H1 (cell line): ENCODE data around the gene SKA3. TPM values are rescaled to one million over a fixed set of nuclear protein-coding genes. Genes with fewer than 3 reads are reported as not detected.

Experiments used
- CTCF ChIA-PET: fragments of 300-600 bp; sonication (Branson Sonifier 250); formaldehyde crosslinking; loops from one replicate; lab custom pipeline; 2021; ENCODE audit not compliant: partially characterized antibody; lab: Charles Lee
- POLR2A ChIA-PET: fragments of 300-600 bp; sonication (Branson Sonifier 250); formaldehyde crosslinking; loops from one replicate; lab custom pipeline; 2021; ENCODE audit warnings: inconsistent platforms; ENCODE audit not compliant: partially characterized antibody; lab: Charles Lee
- DNase-seq, 2 experiments: peaks; one replicate each; pipeline versions ENCODE4 v3.0.0 to v3.0.0-alpha.2; 2010 to 2022; ENCODE audit warnings: low spot score in 2 of 2, low read depth in 1 of 2, mixed read lengths in 1 of 2
- FAIRE-seq: peaks from 2 replicates; lab custom pipeline; 2011; peaks lifted over from hg19 to GRCh38; lab: Jason Lieb, UNC
- H2AFZ ChIP-seq: 2 replicates; pipeline ENCODE4 v1.8.1; 2012; ENCODE audit warnings: low read length, inconsistent platforms
- H2AK5ac ChIP-seq: 2 replicates; pipeline ENCODE4 v1.6.1; 2013; ENCODE audit warnings: low read depth, low read length
- H2BK120ac ChIP-seq: replicated peaks from 2 replicates; pipeline ENCODE3; 2013; ENCODE audit warnings: low read depth, low read length, inconsistent platforms
- H2BK12ac ChIP-seq: 2 replicates; pipeline ENCODE4 v1.6.1; 2013; ENCODE audit warnings: low read depth, low read length
- H2BK15ac ChIP-seq: 2 replicates; pipeline ENCODE4 v1.6.1; 2013; ENCODE audit warnings: low read length
- H2BK20ac ChIP-seq: 2 replicates; pipeline ENCODE4 v1.6.1; 2013; ENCODE audit warnings: low read length
- H2BK5ac ChIP-seq: 2 replicates; pipeline ENCODE4 v1.6.1; 2013; ENCODE audit warnings: low read depth, low read length
- H3K14ac ChIP-seq: 2 replicates; pipeline ENCODE4 v1.6.1; 2013; ENCODE audit warnings: inconsistent platforms; ENCODE audit not compliant: insufficient read length
- H3K18ac ChIP-seq: 2 replicates; pipeline ENCODE4 v1.6.1; 2013; ENCODE audit warnings: low read length; ENCODE audit errors: extremely low read depth
- H3K23ac ChIP-seq: 2 replicates; pipeline ENCODE4 v1.6.1; 2013; ENCODE audit warnings: inconsistent platforms; ENCODE audit not compliant: insufficient read length
- H3K23me2 ChIP-seq: 2 replicates; pipeline ENCODE4 v1.6.1; 2013; ENCODE audit warnings: low read depth, low read length
- H3K27ac ChIP-seq: 2 replicates; pipeline ENCODE4 v1.6.1; 2011; ENCODE audit warnings: low read depth, low read length, inconsistent platforms
- H3K27me3 ChIP-seq, 4 experiments: replicated peaks in 1 of 4; 1 replicate in 1 of 4; 2 replicates in 3 of 4; pipeline versions ENCODE4 v1.6.1 to v1.8.1; 2011 to 2013; ENCODE audit warnings: low read length in 3 of 4, mild to moderate bottlenecking in 3 of 4, inconsistent platforms in 2 of 4, mixed read lengths in 2 of 4, moderate library complexity in 1 of 4; ENCODE audit not compliant: control insufficient read depth in 3 of 4, insufficient read depth in 3 of 4; ENCODE audit errors: extremely low read depth in 1 of 4
- H3K36me3 ChIP-seq, 4 experiments: 2 replicates each; pipeline versions ENCODE4 v1.6.1 to v1.8.1; 2011 to 2013; ENCODE audit warnings: mild to moderate bottlenecking in 4 of 4, low read length in 3 of 4, moderate library complexity in 2 of 4, control low read depth in 1 of 4, inconsistent platforms in 1 of 4; ENCODE audit not compliant: insufficient read depth in 4 of 4, control insufficient read depth in 2 of 4
- H3K4ac ChIP-seq: replicated peaks from 2 replicates; pipeline ENCODE3; 2013; ENCODE audit warnings: low read length, low read depth, mixed read lengths, inconsistent platforms; ENCODE audit not compliant: insufficient read length
- H3K4me1 ChIP-seq, 4 experiments: replicated peaks in 1 of 4; 1 replicate in 1 of 4; 2 replicates in 3 of 4; pipeline versions ENCODE4 v1.6.1 to v1.8.1; 2011 to 2013; ENCODE audit warnings: low read length in 3 of 4, inconsistent platforms in 2 of 4, mixed read lengths in 1 of 4; ENCODE audit not compliant: insufficient read depth in 4 of 4, control insufficient read depth in 3 of 4
- H3K4me2 ChIP-seq, 2 experiments: 2 replicates each; pipeline versions ENCODE4 v1.6.1 to v1.8.1; 2011 to 2013; ENCODE audit warnings: low read depth in 2 of 2, low read length in 2 of 2, control low read depth in 1 of 2, inconsistent platforms in 1 of 2, mild to moderate bottlenecking in 1 of 2; ENCODE audit not compliant: insufficient read depth in 1 of 2
- H3K4me3 ChIP-seq, 4 experiments: fragments of 200-600, 300-600 bp in 1 of 4; sonication (generic), shearing (Covaris generic), sonication (Bioruptor Twin) in 1 of 4; 2 replicates each; pipeline versions ENCODE4 v1.5.1 to v1.8.1; 2011 to 2016; ENCODE audit warnings: low read length in 4 of 4, low read depth in 3 of 4, control low read depth in 2 of 4, inconsistent platforms in 2 of 4, mild to moderate bottlenecking in 2 of 4, mixed read lengths in 1 of 4, moderate library complexity in 1 of 4; ENCODE audit not compliant: insufficient read depth in 2 of 4; ENCODE audit errors: extremely low read depth in 1 of 4
- H3K56ac ChIP-seq: replicated peaks from 2 replicates; pipeline ENCODE3; 2013; ENCODE audit warnings: low read depth, mild to moderate bottlenecking, mixed read lengths, low read length, inconsistent platforms; ENCODE audit not compliant: insufficient read length
- H3K79me1 ChIP-seq: 2 replicates; pipeline ENCODE4 v1.6.1; 2013; ENCODE audit warnings: low read depth, low read length, control low read depth
- H3K79me2 ChIP-seq, 2 experiments: 2 replicates each; pipeline versions ENCODE4 v1.6.1 to v1.8.1; 2012 to 2013; ENCODE audit warnings: low read length in 2 of 2, mild to moderate bottlenecking in 2 of 2, inconsistent platforms in 1 of 2; ENCODE audit not compliant: insufficient read depth in 2 of 2, control insufficient read depth in 1 of 2
- H3K9ac ChIP-seq, 4 experiments: replicated peaks in 1 of 4; 1 replicate in 1 of 4; 2 replicates in 3 of 4; pipeline versions ENCODE4 v1.6.1 to v1.8.1; 2011 to 2013; ENCODE audit warnings: low read depth in 3 of 4, low read length in 3 of 4, control low read depth in 2 of 4, mild to moderate bottlenecking in 2 of 4, moderate library complexity in 2 of 4, inconsistent platforms in 1 of 4; ENCODE audit errors: extremely low read depth in 1 of 4
- H3K9me3 ChIP-seq, 2 experiments: 2 replicates each; pipeline versions ENCODE4 v1.6.1 to v1.8.1; 2012 to 2013; ENCODE audit warnings: mild to moderate bottlenecking in 2 of 2, moderate library complexity in 2 of 2, control low read depth in 1 of 2, inconsistent platforms in 1 of 2, low read depth in 1 of 2, low read length in 1 of 2, mixed read lengths in 1 of 2; ENCODE audit not compliant: insufficient read depth in 2 of 2
- H4K20me1 ChIP-seq, 2 experiments: replicated peaks in 1 of 2; 2 replicates each; pipeline versions ENCODE3 to v1.8.1; 2011 to 2013; ENCODE audit warnings: inconsistent platforms in 2 of 2, low read length in 2 of 2, mild to moderate bottlenecking in 1 of 2; ENCODE audit not compliant: insufficient read depth in 2 of 2, control insufficient read depth in 1 of 2
- H4K5ac ChIP-seq: 2 replicates; pipeline ENCODE4 v1.6.1; 2013; ENCODE audit warnings: low read length, low read depth, mixed read lengths, inconsistent platforms; ENCODE audit not compliant: insufficient read length
- H4K8ac ChIP-seq: 2 replicates; pipeline ENCODE4 v1.8.0; 2013; ENCODE audit warnings: mild to moderate bottlenecking, moderate library complexity, low read length, inconsistent platforms; ENCODE audit not compliant: insufficient read depth; ENCODE audit errors: extremely low read depth
- H4K91ac ChIP-seq: replicated peaks from 2 replicates; pipeline ENCODE3; 2013; ENCODE audit warnings: low read length, mixed read lengths, inconsistent platforms; ENCODE audit not compliant: insufficient read length
- BRCA1 ChIP-seq: IDR thresholded peaks from 2 replicates; pipeline ENCODE4 v1.6.1; 2012; ENCODE audit warnings: low read depth, low read length, improper control_type of control experiment
- CEBPB ChIP-seq: IDR thresholded peaks from 2 replicates; pipeline ENCODE4 v1.6.1; 2012; ENCODE audit warnings: low read depth, low read length
- EP300 ChIP-seq, 2 experiments: IDR thresholded peaks; 1 replicate in 1 of 2; 2 replicates in 1 of 2; pipeline ENCODE4 v1.6.1; 2011 to 2012; ENCODE audit warnings: low read depth in 2 of 2, low read length in 2 of 2, mild to moderate bottlenecking in 2 of 2, borderline replicate concordance in 1 of 2, inconsistent platforms in 1 of 2, moderate library complexity in 1 of 2
- JUND ChIP-seq: IDR thresholded peaks from 2 replicates; pipeline ENCODE4 v1.6.1; 2011; ENCODE audit warnings: mild to moderate bottlenecking, improper control_type of control experiment, low read length
- RFX5 ChIP-seq: IDR thresholded peaks from 2 replicates; pipeline ENCODE4 v1.6.1; 2011; ENCODE audit warnings: low read depth, low read length, improper control_type of control experiment, borderline replicate concordance
- SRF ChIP-seq: IDR thresholded peaks from 2 replicates; pipeline ENCODE4 v1.6.1; 2011; ENCODE audit warnings: mild to moderate bottlenecking, low read depth, low read length, moderate library complexity
- WGBS, 2 experiments: shearing (Covaris generic) in 1 of 2; methylation state at CpG; one replicate each; pipeline versions ENCODE4 v1.1.6 to v1.1.7; 2013 to 2015; ENCODE audit warnings: low lambda C conversion rate in 2 of 2, mixed read lengths in 2 of 2, inconsistent platforms in 1 of 2, low coverage in 1 of 2, missing lambda C conversion rate in 1 of 2; ENCODE audit not compliant: insufficient replicate concordance in 2 of 2, insufficient coverage in 1 of 2, insufficient read length in 1 of 2; ENCODE audit errors: extremely low coverage in 1 of 2, missing lambda C conversion rate in 1 of 2; 5-methylcytosine and 5-hydroxymethylcytosine counted together
- polyA plus RNA-seq, 7 experiments: library from polyadenylated mRNA; depleted of rRNA in 3 of 7; stranded (reverse) in 5 of 7; unstranded in 2 of 7; fragments of >200 nt in 5 of 7; fragments of 200-250 nt in 2 of 7; gene quantifications; 1 replicate in 5 of 7; 2 replicates in 1 of 7; 4 replicates in 1 of 7; pipeline versions ENCODE4 v1.2.1 to v1.2.3, GENCODE V29; 2011 to 2013; ENCODE audit warnings: missing spikeins in 2 of 7, mixed read lengths in 2 of 7
- total RNA-seq: library from RNA; stranded (reverse); fragmentation: NEBNext Ultra II Directional; extraction: Animal tissue kit (Norgen Biotek cat#: 25700); gene quantifications from 2 replicates; pipeline ENCODE4 v1.2.1, GENCODE V29; 2021
- TF ChIP-seq, protein P1 (sequence below): IDR thresholded peaks from 2 replicates; pipeline ENCODE4 v1.6.1; 2012; ENCODE audit warnings: inconsistent platforms
- TF ChIP-seq, protein P2 (sequence below): IDR thresholded peaks from 2 replicates; pipeline ENCODE4 v1.6.1; 2012; ENCODE audit warnings: inconsistent platforms

SKA3 gene
- total and polyA plus RNA-seq, 2 of the 8 experiments (the other 6 are each of a cell fraction or from before 2014, with no cell fraction given): 32.3 to 63.7 TPM

DNA sequence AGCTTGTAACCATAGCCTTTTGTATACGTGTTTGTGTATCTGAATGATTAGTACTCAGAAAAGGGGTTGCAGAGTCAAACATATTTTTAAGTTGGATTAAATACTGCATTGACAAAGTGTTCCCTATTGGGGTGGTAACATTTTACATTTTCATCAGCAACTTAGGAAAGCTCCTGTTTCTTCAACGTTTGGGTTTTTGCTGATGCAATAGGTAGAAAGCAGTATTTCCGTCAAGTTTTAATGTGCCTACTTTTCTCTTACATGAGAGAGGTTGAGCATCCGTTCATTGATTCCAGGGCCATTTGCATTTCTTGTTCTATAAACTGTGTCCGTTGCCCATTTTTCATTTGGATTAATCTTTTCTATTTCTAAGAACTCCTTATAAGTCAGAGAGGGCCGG lies 56.2 kb downstream of the SKA3 start:
- Histone ChIP-seq H3K4ac (no peak overlapping the region), H3K4me2 (no peak overlapping the region), H4K91ac (no peak overlapping the region), H3K23ac (no peak overlapping the region), H3K23me2 (no peaks in the 10 kb centered on the region), H3K27ac (no peak overlapping the region), H2BK120ac (no peak overlapping the region), H3K4me3 (no peak overlapping the region), H3K4me1 (peaks cover 1 to 13% (median 7%) of the 10 kb centered on the region in 4 experiments), H4K5ac (no peak overlapping the region), H3K36me3 (no peaks in the 10 kb centered on the region; a peak in 1 of 8 replicates), H3K9me3 (0 out of 4 replicates have a peak, but pooled peaks cover 0 to 4% of the 10 kb centered on the region in 2 experiments), H3K9ac (no peak overlapping the region), H3K79me2 (no peaks in the 10 kb centered on the region), H4K8ac (no peak overlapping the region), H3K18ac (no peak overlapping the region), H3K27me3 (no peaks in the 10 kb centered on the region), H4K20me1 (no peaks in the 10 kb centered on the region), H3K56ac (no peak overlapping the region), H2AFZ (no peak overlapping the region), H2BK5ac (no peak overlapping the region), H2BK15ac (no peak overlapping the region), H3K79me1 (no peaks in the 10 kb centered on the region), H2AK5ac (no peak overlapping the region), H2BK20ac (no peak overlapping the region), H3K14ac (no peak overlapping the region), H2BK12ac (no peak overlapping the region)
- TF ChIP-seq RFX5 (no peak), BRCA1 (no peak), EP300 (IDR thresholded peaks at IDR 0.05; ENCODE audit: borderline replicate concordance in 1 of 2, low read depth in 2 of 2, low read length in 2 of 2) (no peak), CEBPB (no peak), SRF (no peak), JUND (no peak)
- TF ChIP-seq, protein P1, sequence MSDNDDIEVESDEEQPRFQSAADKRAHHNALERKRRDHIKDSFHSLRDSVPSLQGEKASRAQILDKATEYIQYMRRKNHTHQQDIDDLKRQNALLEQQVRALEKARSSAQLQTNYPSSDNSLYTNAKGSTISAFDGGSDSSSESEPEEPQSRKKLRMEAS: no peak
- TF ChIP-seq, protein P2, sequence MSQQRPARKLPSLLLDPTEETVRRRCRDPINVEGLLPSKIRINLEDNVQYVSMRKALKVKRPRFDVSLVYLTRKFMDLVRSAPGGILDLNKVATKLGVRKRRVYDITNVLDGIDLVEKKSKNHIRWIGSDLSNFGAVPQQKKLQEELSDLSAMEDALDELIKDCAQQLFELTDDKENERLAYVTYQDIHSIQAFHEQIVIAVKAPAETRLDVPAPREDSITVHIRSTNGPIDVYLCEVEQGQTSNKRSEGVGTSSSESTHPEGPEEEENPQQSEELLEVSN: no peak
- ChIA-PET CTCF (interaction anchor here (0.6 kb wide), 1 partner anchor 165 kb away, joined by 3 read pairs; no protein-coding TSS in a partner anchor), POLR2A (no interaction called here)
- no peak for FAIRE-seq
- 83% methylated on average over 6 of the region's 6 CpGs; no CpG with 5 or more reads in 1 of the 2 experiments for WGBS, 2 experiments
- no peak for DNase-seq
